ENCODE measurements around the gene PMAIP1.

Gene PMAIP1

DNA sequence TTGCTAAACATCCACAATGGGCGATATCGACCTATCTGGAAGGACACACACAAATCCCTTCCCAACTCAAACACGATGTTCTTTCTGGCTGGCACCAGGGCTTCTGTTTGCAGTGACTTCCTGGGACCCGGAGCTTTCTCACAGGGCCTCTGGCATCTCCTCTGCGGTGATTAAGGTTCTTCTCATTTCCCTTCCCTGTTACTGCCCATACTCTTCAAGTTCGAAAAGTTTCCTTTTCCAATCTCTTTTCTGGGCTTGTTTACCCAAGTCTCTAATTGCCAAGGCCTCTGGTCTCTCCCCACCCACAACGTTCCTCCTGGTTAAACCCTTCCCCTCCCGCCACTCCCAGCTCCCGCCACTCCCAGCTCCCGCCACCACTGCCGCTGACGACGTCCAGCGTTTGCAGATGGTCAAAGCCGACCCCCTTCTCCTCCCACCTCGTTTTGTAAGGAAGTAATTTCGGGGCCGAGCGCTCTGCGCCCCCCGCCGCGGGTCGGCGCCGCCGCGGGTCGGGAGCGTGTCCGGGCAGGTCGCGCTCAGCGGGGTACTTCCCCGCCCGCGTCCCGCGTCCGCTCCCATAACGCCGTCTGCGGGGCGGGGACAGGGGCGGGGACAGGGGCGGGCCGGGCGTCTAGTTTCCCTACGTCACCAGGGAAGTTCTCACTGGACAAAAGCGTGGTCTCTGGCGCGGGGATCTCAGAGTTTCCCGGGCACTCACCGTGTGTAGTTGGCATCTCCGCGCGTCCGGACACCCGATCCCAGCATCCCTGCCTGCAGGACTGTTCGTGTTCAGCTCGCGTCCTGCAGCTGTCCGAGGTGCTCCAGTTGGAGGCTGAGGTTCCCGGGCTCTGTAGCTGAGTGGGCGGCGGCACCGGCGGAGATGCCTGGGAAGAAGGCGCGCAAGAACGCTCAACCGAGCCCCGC lies at the start of gene PMAIP1:
TSS of gene PMAIP1 (plus strand) at position 699 of the 924 bp plus-strand sequence. CDS start at position 881, 182 bp downstream.
- H3K79me2 ChIP-seq (ENCODE audit: insufficient read depth, low read length), result peaks cover 31% of the 10 kb centered on the region
- peaks cover 22% of the 10 kb centered on the region; the same call in 1 of the 2 replicates for H3F3A ChIP-seq (ENCODE audit: insufficient read depth)
- H4K20me1 ChIP-seq (ENCODE audit: low read depth, low read length), result peaks cover 32% of the 10 kb centered on the region
- no peaks in the 10 kb centered on the region for H3K9me3 ChIP-seq (ENCODE audit: insufficient read depth, low read length)
- H3K27ac ChIP-seq (ENCODE audit: low read depth, low read length), result peak within 1 kb of the TSS; percentile 78
- peak within 1 kb of the TSS; percentile 90 for H2AFZ ChIP-seq (ENCODE audit: low read depth, low read length, severe bottlenecking)
- peak within 1 kb of the TSS; percentile 90 for H3K4me2 ChIP-seq (ENCODE audit: low read depth, low read length, poor library complexity, severe bottlenecking)
- H3K9ac ChIP-seq (ENCODE audit: low read length), result peak within 1 kb of the TSS; percentile 93
- no peaks in the 10 kb centered on the region for H3K27me3 ChIP-seq (ENCODE audit: low read length)
- H3K9me2 ChIP-seq (replicated peaks; ENCODE audit: insufficient read depth, low read length), result no peaks in the 10 kb centered on the region
- peaks cover 32% of the 10 kb centered on the region for H3K36me3 ChIP-seq (ENCODE audit: low read length)
- peak within 1 kb of the TSS; percentile 84 for H3K4me3 ChIP-seq (ENCODE audit: insufficient read depth, low read length, poor library complexity, severe bottlenecking)
- no peak for TF ChIP-seq EZH2phosphoT487 (conservative IDR thresholded peaks at IDR 0.05; ENCODE audit: low read length)
- TF ChIP-seq, protein P1, sequence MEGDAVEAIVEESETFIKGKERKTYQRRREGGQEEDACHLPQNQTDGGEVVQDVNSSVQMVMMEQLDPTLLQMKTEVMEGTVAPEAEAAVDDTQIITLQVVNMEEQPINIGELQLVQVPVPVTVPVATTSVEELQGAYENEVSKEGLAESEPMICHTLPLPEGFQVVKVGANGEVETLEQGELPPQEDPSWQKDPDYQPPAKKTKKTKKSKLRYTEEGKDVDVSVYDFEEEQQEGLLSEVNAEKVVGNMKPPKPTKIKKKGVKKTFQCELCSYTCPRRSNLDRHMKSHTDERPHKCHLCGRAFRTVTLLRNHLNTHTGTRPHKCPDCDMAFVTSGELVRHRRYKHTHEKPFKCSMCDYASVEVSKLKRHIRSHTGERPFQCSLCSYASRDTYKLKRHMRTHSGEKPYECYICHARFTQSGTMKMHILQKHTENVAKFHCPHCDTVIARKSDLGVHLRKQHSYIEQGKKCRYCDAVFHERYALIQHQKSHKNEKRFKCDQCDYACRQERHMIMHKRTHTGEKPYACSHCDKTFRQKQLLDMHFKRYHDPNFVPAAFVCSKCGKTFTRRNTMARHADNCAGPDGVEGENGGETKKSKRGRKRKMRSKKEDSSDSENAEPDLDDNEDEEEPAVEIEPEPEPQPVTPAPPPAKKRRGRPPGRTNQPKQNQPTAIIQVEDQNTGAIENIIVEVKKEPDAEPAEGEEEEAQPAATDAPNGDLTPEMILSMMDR (IDR thresholded peaks at IDR 0.05; ENCODE audit: insufficient read depth, low read length, poor library complexity, severe bottlenecking), result no peak

DNA sequence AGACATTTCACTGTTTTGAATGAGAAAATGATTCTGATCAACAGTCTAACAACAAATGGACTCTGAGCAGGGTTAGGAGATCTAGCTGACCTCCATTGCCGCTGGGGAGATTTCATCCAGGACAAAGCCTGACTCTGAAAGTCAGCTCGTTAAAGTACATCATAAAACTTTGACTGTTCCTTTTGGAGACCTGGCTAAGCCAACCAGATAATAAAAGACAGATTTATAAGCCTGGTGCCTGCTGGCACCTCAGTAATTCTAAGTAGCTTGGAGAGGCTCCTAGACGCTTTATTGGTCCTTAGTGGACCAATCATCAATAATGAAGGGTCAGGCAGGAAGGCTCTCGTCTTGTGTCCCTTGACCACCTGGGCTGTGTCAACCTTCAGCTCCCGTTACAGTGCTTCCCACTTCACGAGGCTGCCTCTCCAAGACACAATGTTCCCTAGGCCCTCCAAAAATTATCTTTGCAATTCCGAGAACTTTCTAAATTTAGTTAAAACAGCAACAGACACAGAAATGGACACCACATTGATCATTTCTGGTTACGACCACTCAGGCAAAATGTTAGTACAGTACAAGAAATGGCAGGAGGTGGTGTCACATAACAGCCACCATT lies 47.9 kb upstream of the PMAIP1 start:
- Histone ChIP-seq H3K9me3 (ENCODE audit: insufficient read depth, low read length) (no peaks in the 10 kb centered on the region), H4K20me1 (ENCODE audit: low read depth, low read length) (no peaks in the 10 kb centered on the region), H3K36me3 (ENCODE audit: low read length) (no peaks in the 10 kb centered on the region), H2AFZ (ENCODE audit: low read depth, low read length, severe bottlenecking) (no peak overlapping the region), H3K9me2 (replicated peaks; ENCODE audit: insufficient read depth, low read length) (no peaks in the 10 kb centered on the region), H3K27me3 (ENCODE audit: low read length) (no peaks in the 10 kb centered on the region), H3K79me2 (ENCODE audit: insufficient read depth, low read length) (no peaks in the 10 kb centered on the region), H3K4me3 (ENCODE audit: insufficient read depth, low read length, poor library complexity, severe bottlenecking) (no peak overlapping the region), H3K4me2 (ENCODE audit: low read depth, low read length, poor library complexity, severe bottlenecking) (no peak overlapping the region), H3F3A (ENCODE audit: insufficient read depth) (no peaks in the 10 kb centered on the region), H3K27ac (ENCODE audit: low read depth, low read length) (no peak overlapping the region), H3K9ac (ENCODE audit: low read length) (no peak overlapping the region)
- TF ChIP-seq, protein P1 (IDR thresholded peaks at IDR 0.05; ENCODE audit: insufficient read depth, low read length, poor library complexity, severe bottlenecking), result no peak
- no peak for TF ChIP-seq EZH2phosphoT487 (conservative IDR thresholded peaks at IDR 0.05; ENCODE audit: low read length)

DNA sequence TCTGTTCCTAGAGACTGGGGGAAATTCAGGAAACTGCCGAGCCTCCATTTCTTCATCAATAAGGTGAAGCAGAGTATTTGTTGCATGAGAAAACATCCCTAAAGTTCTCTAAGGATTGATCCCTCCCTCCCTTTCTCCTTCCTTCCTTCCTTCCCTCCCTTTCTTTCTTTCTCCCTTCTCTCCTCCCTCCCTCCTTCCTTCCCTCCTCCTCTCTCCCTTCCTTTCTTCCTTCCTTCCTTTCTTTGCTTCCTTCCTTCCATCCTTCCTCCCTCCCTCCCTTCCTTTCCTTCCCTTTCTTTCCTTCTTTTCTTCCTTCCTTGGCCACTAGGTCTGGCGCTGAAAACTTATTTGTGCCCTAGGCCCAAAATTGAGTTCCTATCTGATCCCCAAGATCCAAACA lies 47.2 kb upstream of the PMAIP1 start:
- H3K4me2 ChIP-seq (ENCODE audit: low read depth, low read length, poor library complexity, severe bottlenecking), result no peak overlapping the region
- TF ChIP-seq EZH2phosphoT487 (conservative IDR thresholded peaks at IDR 0.05; ENCODE audit: low read length), result no peak
- TF ChIP-seq, protein P1 (IDR thresholded peaks at IDR 0.05; ENCODE audit: insufficient read depth, low read length, poor library complexity, severe bottlenecking), result no peak
- H4K20me1 ChIP-seq (ENCODE audit: low read depth, low read length), result no peaks in the 10 kb centered on the region
- H3F3A ChIP-seq (ENCODE audit: insufficient read depth), result no peaks in the 10 kb centered on the region
- H2AFZ ChIP-seq (ENCODE audit: low read depth, low read length, severe bottlenecking), result no peak overlapping the region
- H3K36me3 ChIP-seq (ENCODE audit: low read length), result no peaks in the 10 kb centered on the region
- H3K9me2 ChIP-seq (replicated peaks; ENCODE audit: insufficient read depth, low read length), result no peaks in the 10 kb centered on the region
- no peaks in the 10 kb centered on the region for H3K79me2 ChIP-seq (ENCODE audit: insufficient read depth, low read length)
- H3K27ac ChIP-seq (ENCODE audit: low read depth, low read length), result no peak overlapping the region
- no peak overlapping the region for H3K4me3 ChIP-seq (ENCODE audit: insufficient read depth, low read length, poor library complexity, severe bottlenecking)
- H3K27me3 ChIP-seq (ENCODE audit: low read length), result no peaks in the 10 kb centered on the region
- H3K9me3 ChIP-seq (ENCODE audit: insufficient read depth, low read length), result no peaks in the 10 kb centered on the region
- H3K9ac ChIP-seq (ENCODE audit: low read length), result no peak overlapping the region
